OCI-LY7 (cell line): ENCODE results near the gene ADARB2.

ENCODE experiments used
- EZH2phosphoT487 ChIP-seq: fragments of 200-600 bp; sonication (generic); IDR thresholded peaks from 2 replicates; pipeline ENCODE4 v1.6.1; 2018; ENCODE audit warnings: low read depth, borderline replicate concordance, mild to moderate bottlenecking, mixed run types, antibody characterized with exemption, low read length, moderate library complexity, mixed read lengths
- TF ChIP-seq, protein P1 (sequence below): fragments of 200-600 bp; sonication (generic); conservative IDR thresholded peaks from 2 replicates; pipeline ENCODE4 v1.5.1; 2014; ENCODE audit warnings: mild to moderate bottlenecking, antibody characterized with exemption, low read length, moderate library complexity, mixed read lengths

DNA sequence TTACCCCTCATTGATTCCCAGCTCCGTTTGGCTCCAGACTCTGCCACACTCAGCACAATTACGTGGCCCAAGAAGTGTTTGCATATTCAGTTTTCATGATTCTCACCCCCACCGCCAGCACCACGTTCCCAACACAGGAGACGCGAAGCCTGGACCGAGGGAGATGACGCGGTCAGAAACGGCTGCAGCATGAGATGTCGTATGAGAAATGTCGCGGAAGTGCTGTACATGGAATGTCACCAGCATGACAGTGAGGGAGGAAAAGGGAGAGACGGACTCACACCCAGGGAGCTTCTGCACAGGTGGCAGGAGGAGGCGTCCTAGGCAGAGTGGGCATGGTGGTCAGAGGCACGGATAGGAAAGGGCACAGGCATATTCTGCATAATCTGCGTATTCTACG lies 492.8 kb downstream of the ADARB2 start:
- TF ChIP-seq, protein P1, sequence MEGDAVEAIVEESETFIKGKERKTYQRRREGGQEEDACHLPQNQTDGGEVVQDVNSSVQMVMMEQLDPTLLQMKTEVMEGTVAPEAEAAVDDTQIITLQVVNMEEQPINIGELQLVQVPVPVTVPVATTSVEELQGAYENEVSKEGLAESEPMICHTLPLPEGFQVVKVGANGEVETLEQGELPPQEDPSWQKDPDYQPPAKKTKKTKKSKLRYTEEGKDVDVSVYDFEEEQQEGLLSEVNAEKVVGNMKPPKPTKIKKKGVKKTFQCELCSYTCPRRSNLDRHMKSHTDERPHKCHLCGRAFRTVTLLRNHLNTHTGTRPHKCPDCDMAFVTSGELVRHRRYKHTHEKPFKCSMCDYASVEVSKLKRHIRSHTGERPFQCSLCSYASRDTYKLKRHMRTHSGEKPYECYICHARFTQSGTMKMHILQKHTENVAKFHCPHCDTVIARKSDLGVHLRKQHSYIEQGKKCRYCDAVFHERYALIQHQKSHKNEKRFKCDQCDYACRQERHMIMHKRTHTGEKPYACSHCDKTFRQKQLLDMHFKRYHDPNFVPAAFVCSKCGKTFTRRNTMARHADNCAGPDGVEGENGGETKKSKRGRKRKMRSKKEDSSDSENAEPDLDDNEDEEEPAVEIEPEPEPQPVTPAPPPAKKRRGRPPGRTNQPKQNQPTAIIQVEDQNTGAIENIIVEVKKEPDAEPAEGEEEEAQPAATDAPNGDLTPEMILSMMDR = no peak
- no peak for TF ChIP-seq EZH2phosphoT487
